OCI-LY3 (cell line): ENCODE data around the gene KDM3B.

Experiments used
- CTCF ChIP-seq: fragments of 200-600, 300-600 bp; sonication (generic); IDR thresholded peaks from 2 replicates; pipeline ENCODE4 v1.5.1; 2014; ENCODE audit warnings: antibody characterized with exemption, low read length, low read depth
- EZH2phosphoT487 ChIP-seq: fragments of 200-600 bp; shearing (Covaris generic); IDR thresholded peaks from 2 replicates; pipeline ENCODE4 v1.6.1; 2018; ENCODE audit warnings: antibody characterized with exemption, mixed run types, low read depth

DNA sequence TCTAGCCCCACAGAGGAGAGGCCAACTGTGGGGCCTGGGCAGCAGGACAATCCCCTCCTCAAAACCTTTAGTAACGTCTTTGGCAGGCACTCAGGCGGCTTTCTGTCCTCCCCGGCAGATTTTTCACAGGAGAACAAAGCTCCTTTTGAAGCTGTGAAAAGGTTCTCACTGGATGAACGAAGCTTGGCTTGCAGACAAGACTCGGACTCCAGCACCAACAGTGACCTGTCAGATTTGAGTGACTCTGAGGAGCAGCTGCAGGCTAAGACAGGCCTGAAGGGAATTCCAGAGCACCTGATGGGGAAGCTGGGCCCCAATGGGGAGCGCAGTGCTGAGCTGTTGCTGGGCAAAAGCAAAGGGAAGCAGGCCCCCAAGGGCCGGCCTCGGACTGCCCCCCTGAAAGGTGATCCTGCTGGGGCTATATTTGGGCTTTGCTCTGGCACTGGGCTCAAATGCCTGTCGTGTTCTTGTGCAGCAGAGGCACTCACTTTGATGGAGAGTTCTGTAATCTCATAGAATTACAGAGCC lies 39.4 kb downstream of the KDM3B start:
- TF ChIP-seq CTCF = no peak
- TF ChIP-seq EZH2phosphoT487 = no peak
